Activated CD8-positive, alpha-beta memory T cell treated with anti-CD3 and anti-CD28 coated beads for 36 hours (primary cell): Measurements from ENCODE around the gene THBS3. TPM values are rescaled to one million over a fixed set of nuclear protein-coding genes. Genes with fewer than 3 reads are reported as not detected.
"Not testable (repeated sequence)": the region's sequence is repeated elsewhere in the genome, so short reads cannot be mapped to it uniquely, and the experiment has no call there.

ENCODE experiments used
- CTCF ChIA-PET: fragments of 350-600 bp; sonication (Branson Sonifier 250); formaldehyde crosslinking; loops from one replicate; lab custom pipeline; 2021; ENCODE audit warnings: antibody characterized with exemption; lab: Charles Lee
- POLR2A ChIA-PET: fragments of 350-600 bp; sonication (Branson Sonifier 250); formaldehyde crosslinking; loops from one replicate; lab custom pipeline; 2021; ENCODE audit warnings: antibody characterized with exemption; lab: Charles Lee
- total RNA-seq, 2 experiments: library from RNA; stranded (reverse); gene quantifications; one replicate each; pipeline ENCODE4 v1.2.3, GENCODE V29; 2021

The THBS3 gene
- total RNA-seq, 2 experiments from 2014 or later = 7.0 to 8.7 TPM

DNA sequence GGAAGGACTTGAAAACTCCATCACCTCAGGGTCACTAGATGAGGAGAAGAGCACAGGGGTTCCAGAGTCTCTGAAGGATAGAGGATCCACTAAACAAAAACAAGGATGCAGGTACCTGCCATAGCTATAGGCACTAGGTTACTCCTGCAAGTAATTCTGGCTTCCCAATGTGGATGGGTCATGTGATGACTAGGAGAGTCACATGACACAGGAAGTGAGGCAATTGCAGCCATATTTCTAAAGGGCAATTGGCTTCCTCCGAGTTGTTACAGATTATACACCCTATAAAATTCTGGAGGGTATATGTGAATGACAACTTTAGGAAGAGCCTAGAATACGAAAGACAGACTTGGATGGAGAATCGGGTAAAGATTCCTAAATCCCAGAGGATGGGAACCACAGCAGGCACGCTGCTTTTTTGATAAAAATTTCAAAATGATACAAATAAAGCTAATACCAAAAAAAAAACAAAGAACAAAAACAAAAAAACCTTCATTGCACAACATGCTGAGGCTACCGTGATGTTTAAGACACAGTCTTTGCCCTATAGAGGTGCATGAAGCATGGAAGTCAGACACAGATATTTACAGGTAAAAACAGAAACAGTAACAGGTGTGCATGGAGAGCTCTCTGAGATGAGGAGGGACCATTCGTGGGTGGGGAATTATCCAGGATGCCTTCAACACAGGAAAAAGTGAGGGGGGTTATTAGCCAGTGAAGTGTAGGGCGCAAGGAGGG lies 11.3 kb upstream of the THBS3 start:
- ChIA-PET CTCF (interaction anchor here (1.2 to 2.6 kb wide), 3 partner anchors 12 to 32 kb away, joined by 3 to 8 read pairs (median 5); partner anchors contain the start of genes MTX1 and THBS3), POLR2A (no interaction called here)

GRCh38 chr1:155214702-155215101 lies 7.0 kb upstream of the THBS3 start:
- POLR2A ChIA-PET, CTCF ChIA-PET: not testable (repeated sequence)

DNA sequence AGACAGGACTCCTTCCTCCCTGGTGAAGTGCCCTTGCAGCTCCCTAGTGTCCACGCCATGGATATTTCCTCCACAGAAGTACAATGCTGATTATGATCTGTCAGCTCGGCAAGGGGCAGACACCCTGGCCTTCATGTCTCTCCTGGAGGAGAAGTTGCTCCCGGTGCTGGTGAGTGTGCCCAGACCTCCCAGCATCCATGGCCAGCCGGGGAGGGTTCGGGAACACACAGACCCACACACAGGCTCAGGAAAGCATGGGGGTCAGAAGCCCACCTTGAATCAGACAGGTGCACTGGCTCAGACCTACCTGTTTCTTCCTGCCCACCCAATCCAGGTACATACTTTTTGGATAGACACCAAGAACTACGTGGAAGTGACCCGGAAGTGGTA lies 4.3 kb upstream of the THBS3 start:
- CTCF ChIA-PET = interaction anchor here (0.8 kb wide), 1 partner anchor 39 kb away, joined by 3 read pairs; no protein-coding TSS in a partner anchor
- POLR2A ChIA-PET = not testable (repeated sequence)

- ChIA-PET CTCF (interaction anchor here (0.7 to 0.8 kb wide), 2 partner anchors 33 to 39 kb away, joined by 3 to 4 read pairs; no protein-coding TSS in a partner anchor), POLR2A (interaction anchor here (0.6 kb wide), 1 partner anchor 12 kb away, joined by 4 read pairs; no protein-coding TSS in a partner anchor)
These were observed 3.8 kb upstream of the THBS3 start for GRCh38 chr1:155211381-155212050.

DNA sequence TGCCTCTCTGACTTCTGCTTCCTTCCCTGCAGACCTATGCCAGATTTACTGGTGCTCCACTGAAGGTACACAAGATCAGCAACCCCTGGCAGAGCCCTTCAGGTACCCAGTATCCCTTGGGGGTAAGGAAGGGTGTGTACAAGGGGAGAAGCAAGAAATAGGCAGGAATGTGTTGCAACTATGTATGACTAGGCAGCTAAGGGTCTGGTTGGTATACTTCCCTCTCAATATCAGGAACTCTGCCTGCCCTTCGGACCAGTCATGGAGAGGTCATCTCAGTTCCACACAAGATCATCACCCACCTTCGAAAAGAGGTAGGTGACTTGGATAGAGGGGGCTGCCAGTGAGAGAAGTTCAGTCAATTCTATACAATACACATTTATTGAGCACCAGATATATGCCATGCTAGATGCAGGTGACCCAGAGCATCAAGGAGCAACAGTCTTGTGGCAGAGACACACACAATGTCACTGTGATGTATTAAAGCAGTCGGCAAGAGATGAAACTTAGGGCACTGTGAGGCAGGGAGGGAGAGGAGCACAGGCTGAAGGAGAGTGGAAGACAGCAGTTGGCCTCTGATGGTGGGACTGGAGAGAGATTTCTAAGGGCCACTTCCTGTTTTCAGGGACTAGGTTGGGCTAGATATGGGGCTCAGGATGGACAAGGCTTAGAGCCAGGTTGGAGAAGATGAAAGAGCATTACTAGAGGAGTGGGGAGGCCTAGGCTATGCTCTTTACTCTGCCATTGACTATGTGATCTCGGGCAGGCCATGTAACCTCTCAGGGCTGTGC lies 2.8 kb upstream of the THBS3 start:
- CTCF ChIA-PET = no interaction called here

DNA sequence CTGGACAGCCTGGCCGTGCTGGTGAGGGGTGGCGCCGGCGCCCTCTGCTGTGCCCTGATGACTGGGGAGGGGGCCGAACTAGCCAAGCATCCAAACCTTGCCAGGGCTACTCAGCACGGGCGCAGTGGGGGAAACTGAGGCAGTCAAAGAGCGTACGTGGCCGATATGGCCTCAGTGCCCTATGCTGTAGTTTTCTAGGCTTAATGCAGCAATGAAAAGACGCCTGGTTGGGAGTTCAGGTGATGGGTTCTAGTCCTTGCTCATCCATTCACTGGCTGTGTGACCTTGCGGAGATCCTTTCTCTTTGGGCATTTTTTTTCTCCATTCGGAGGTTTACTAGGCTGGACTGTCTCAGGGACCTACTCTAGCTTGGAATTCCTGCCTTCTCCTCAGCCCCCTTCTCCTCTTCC lies 1.6 kb upstream of the THBS3 start:
- ChIA-PET POLR2A (interaction anchor here (1.0 to 4.0 kb wide), 3 partner anchors 13 to 17 kb away, joined by 3 to 25 read pairs (median 5); no protein-coding TSS in a partner anchor), CTCF (interaction anchor here (0.9 to 2.4 kb wide), 2 partner anchors 16 to 18 kb away, joined by 3 to 9 read pairs; no protein-coding TSS in a partner anchor)

More for the DNA sequence above, 2.8 kb upstream of the THBS3 start:
- POLR2A ChIA-PET = interaction anchor here (4.0 kb wide), 1 partner anchor 17 kb away, joined by 25 read pairs; no protein-coding TSS in a partner anchor

GRCh38 chr1:155208541-155209311 lies 1.0 kb upstream of the THBS3 start, which contains the start of gene MTX1:
Gene MTX1, plus strand, starts transcription at chr1:155208695. Its CDS starts 110 bp downstream, at chr1:155208805.
- ChIA-PET POLR2A (interaction anchor here (1.0 to 4.0 kb wide), 3 partner anchors 12 to 18 kb away, joined by 3 to 25 read pairs (median 5); no protein-coding TSS in a partner anchor), CTCF (interaction anchor here (0.9 to 2.9 kb wide), 7 partner anchors 10 to 42 kb away, joined by 3 to 28 read pairs (median 10); no protein-coding TSS in a partner anchor)

GRCh38 chr1:155206891-155207805 lies 549 bp downstream of the THBS3 start:
- CTCF ChIA-PET = interaction anchor here (0.5 to 2.9 kb wide), 20 partner anchors 9 to 281 kb away, joined by 3 to 28 read pairs (median 6); partner anchors contain the start of gene KRTCAP2
- POLR2A ChIA-PET = interaction anchor here (0.6 to 4.0 kb wide), 6 partner anchors 13 to 153 kb away, joined by 3 to 25 read pairs (median 4); no protein-coding TSS in a partner anchor

- POLR2A ChIA-PET = no interaction called here
- CTCF ChIA-PET = interaction anchor here (1.4 to 2.9 kb wide), 5 partner anchors 12 to 100 kb away, joined by 4 to 28 read pairs (median 10); no protein-coding TSS in a partner anchor
These were observed 1.6 kb downstream of the THBS3 start for GRCh38 chr1:155205969-155206593.

GRCh38 chr1:155205035-155205434 lies 2.7 kb downstream of the THBS3 start:
- POLR2A ChIA-PET = no interaction called here
- CTCF ChIA-PET = interaction anchor here (1.0 kb wide), 1 partner anchor 46 kb away, joined by 3 read pairs; no protein-coding TSS in a partner anchor

DNA sequence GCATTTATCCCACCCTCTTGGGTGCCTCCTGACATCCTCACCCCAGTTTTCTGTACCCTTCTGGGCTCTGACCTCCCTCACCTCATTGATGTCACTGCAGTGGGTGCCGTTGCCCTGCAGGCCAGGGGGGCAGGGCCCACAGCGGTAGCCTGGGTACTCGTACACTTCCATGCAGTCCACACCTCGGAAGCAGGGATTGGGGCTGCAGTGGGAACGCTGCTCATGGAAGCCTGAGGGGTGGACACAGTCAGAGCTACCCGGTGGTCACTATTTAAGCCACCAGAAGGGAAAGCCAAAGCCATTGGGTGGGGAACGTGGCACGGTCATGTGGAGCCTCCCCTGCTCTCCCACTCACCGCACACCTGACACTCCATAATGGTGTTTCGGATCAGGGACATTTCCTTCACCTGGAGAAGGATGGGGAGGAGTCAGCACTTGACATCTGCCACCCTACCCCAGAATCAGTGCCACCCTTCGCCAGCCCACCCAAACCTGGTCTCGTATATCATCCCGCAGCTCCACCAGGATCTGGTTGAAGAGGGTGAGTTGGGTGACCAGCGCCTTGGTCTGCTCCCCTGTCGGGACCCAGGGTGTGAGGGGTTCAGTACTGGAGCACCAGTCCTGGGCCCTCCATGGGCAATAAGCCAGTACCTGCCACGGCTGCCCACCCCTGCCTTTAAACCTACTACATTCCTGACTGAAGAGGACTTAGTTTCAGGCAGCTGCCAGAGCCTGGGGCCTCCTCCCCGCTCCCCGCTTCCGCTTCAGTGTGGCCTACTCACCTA lies 4.8 kb downstream of the THBS3 start:
- CTCF ChIA-PET = no interaction called here
- POLR2A ChIA-PET = interaction anchor here (0.7 kb wide), 1 partner anchor 58 kb away, joined by 4 read pairs; no protein-coding TSS in a partner anchor

- CTCF ChIA-PET = no interaction called here
- POLR2A ChIA-PET = no interaction called here
These were observed 5.5 kb downstream of the THBS3 start for GRCh38 chr1:155202198-155202597.

DNA sequence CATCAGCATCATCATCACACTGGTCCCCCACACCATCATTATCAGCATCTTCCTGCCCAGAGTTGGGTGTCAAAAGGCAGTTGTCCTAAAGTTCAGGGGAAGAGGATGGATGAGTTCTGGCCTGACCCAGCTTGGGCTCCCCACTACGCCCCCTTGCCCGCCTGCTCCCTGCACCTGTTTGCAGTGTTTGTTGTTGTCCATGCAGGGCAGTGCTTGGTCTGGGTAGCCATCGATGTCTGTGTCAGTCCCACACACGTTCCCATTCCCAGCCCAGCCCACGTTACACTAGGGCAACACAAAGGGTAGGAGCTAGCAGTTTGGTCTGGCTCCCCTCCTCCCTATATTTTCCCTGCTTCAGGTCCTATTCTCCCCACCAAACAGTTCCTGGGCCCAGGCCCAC lies 6.8 kb downstream of the THBS3 start:
- POLR2A ChIA-PET = no interaction called here
- CTCF ChIA-PET = interaction anchor here (1.0 kb wide), 1 partner anchor 116 kb away, joined by 3 read pairs; no protein-coding TSS in a partner anchor

DNA sequence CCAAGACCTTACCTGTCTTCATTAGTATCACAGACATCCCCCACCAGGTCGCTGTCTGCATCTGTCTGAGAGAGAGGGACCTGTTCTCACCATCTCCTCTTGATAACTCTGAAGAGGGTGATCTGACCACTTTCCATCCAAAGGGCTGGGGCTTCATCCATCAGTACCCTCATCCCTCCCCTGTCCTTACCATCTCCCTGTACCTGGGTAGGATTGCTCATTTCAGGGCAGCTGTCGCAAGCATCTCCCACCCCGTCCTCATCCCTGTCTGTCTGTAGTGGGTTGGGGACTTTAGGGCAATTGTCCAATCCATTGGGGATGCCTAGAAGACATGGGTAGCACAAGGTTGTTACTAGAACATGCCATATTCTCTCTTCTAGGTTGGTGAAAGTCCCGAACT lies 7.9 kb downstream of the THBS3 start:
- CTCF ChIA-PET = no interaction called here
- POLR2A ChIA-PET = interaction anchor here (0.7 kb wide), 1 partner anchor 12 kb away, joined by 4 read pairs; no protein-coding TSS in a partner anchor

- ChIA-PET POLR2A (no interaction called here), CTCF (interaction anchor here (1.6 kb wide), 1 partner anchor 30 kb away, joined by 4 read pairs; no protein-coding TSS in a partner anchor)
These were observed 9.2 kb downstream of the THBS3 start for GRCh38 chr1:155198547-155198906.
